COR-L47 (cell line): ENCODE data around the gene THAP11.

Experiments used
- DNase-seq: peaks from one replicate; lab custom pipeline; 2025; lab: John Stamatoyannopoulos, UW

THAP11 gene

GRCh38 chr16:67841816-67842508 is at the start of gene THAP11:
Gene THAP11, plus strand, starts transcription at chr16:67842320. Its CDS starts 235 bp downstream, at chr16:67842555.
- peak; percentile 95 for DNase-seq

GRCh38 chr16:67796099-67796718 is 45.9 kb upstream of the THAP11 start:
- no peak for DNase-seq

- no peak for DNase-seq
These were observed 41.7 kb upstream of the THAP11 start for GRCh38 chr16:67800338-67800926.

- no peak for DNase-seq
These were observed 40.9 kb upstream of the THAP11 start for GRCh38 chr16:67801241-67801640.

- no peak for DNase-seq
These were observed 40.2 kb upstream of the THAP11 start for GRCh38 chr16:67801883-67802282.

- DNase-seq, result no peak
These were observed 38.2 kb upstream of the THAP11 start for GRCh38 chr16:67803894-67804293.

GRCh38 chr16:67804853-67805542 is 37.1 kb upstream of the THAP11 start:
- no peak for DNase-seq

- no peak for DNase-seq
These were observed 36.2 kb upstream of the THAP11 start for GRCh38 chr16:67805718-67806427.

GRCh38 chr16:67806428-67807147 is 35.5 kb upstream of the THAP11 start, which contains the start of the genes RANBP10 and TSNAXIP1:
Gene RANBP10, minus strand, starts transcription at chr16:67806560. Its CDS starts 24 bp downstream, at chr16:67806536.
Gene TSNAXIP1, plus strand, starts transcription at chr16:67806889. Its CDS starts 261 bp downstream, at chr16:67807150.
- DNase-seq, result peak; percentile 98

GRCh38 chr16:67807148-67807682 is 34.9 kb upstream of the THAP11 start:
- no peak for DNase-seq

GRCh38 chr16:67811899-67812298 is 30.2 kb upstream of the THAP11 start:
- no peak for DNase-seq

GRCh38 chr16:67814567-67814966 is 27.6 kb upstream of the THAP11 start:
- peak; percentile 29 for DNase-seq

- DNase-seq, result no peak
These were observed 21.4 kb upstream of the THAP11 start for GRCh38 chr16:67820608-67821259.

- no peak for DNase-seq
These were observed 19.6 kb upstream of the THAP11 start for GRCh38 chr16:67822511-67822910.

- no peak for DNase-seq
These were observed 17.0 kb upstream of the THAP11 start for GRCh38 chr16:67825119-67825518.

- DNase-seq, result no peak
These were observed 16.2 kb upstream of the THAP11 start for GRCh38 chr16:67825906-67826305.

- no peak for DNase-seq
These were observed 13.5 kb upstream of the THAP11 start for GRCh38 chr16:67828651-67829050.

GRCh38 chr16:67833030-67833414 is 9.1 kb upstream of the THAP11 start:
- no peak for DNase-seq

GRCh38 chr16:67833415-67834241 is 8.5 kb upstream of the THAP11 start:
- peak; percentile 89 for DNase-seq

- DNase-seq, result no peak
These were observed 7.9 kb upstream of the THAP11 start for GRCh38 chr16:67834242-67834614.
